ENCODE results near the gene ERVW-1.

DNA sequence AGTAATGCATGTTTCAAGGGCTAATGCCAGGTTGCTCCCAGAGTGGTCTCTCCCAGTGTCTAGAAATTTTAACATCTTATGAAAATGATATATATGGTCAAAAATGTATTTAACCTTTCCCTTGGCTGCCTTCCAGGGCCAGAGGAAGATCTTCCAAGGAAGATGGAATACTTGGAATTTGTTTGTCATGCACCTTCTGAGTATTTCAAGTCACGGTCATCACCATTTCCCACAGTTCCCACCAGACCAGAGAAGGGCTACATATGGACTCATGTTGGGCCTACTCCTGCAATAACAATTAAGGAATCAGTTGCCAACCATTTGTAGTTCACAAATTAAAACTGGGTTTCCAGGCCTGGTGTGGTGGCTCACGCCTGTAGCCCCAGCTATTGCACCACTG, 21.5 kb downstream of the ERVW-1 start:
- no peak for TF ChIP-seq YY1 (IDR thresholded peaks at IDR 0.05; ENCODE audit: insufficient read depth, insufficient read length)
- no peak for TF ChIP-seq SUZ12 (IDR thresholded peaks at IDR 0.05; ENCODE audit: extremely low read depth, insufficient read depth, insufficient read length)
